SH-SY5Y (cell line): ENCODE data around the gene MIGA2.

Experiments used
- GATA2 ChIP-seq: IDR thresholded peaks from 2 replicates; pipeline ENCODE4 v1.6.1; 2011; ENCODE audit warnings: mild to moderate bottlenecking, low read depth, low read length
- GATA3 ChIP-seq: IDR thresholded peaks from 2 replicates; pipeline ENCODE4 v1.6.1; 2011; ENCODE audit warnings: low read depth, mild to moderate bottlenecking, low read length, moderate library complexity

DNA sequence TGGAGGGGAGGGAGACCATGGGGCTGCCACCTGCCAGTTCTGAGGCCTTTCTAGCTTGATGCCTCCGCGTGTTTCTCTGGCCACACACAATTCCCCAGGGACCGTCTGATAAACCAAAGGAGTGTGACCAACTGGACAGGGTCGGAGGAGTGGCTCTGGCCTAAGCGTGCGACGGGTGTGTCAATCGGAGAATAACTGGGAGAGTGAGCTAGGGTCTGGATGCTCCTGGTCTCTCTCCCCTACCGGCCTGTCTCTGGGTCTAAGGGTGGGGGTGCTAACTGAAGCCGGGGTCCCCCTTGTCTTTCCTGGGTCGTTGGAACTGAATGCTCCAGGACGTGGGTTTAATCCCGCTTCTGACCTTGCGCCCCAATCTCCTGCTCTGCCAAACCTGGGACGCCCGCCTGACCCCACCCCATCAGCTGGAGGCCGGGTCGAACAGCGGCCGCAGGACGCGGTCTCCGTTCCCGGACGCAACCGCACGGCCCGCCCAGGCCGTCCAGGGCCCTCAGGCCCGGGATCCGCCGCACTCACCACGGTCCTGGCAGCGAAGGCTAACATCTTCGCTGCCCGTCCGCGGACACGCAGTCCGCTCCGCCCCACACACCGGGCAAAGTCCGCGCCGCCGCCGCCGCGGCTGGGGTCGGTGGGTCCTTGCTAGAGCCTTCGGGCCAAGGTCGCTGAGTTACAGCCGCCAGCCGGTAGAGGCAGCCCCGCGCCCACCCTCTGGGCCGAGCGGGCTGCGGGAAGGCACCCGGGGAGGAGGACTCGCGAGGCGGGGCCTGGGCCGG, 73.7 kb downstream of the MIGA2 start:
- TF ChIP-seq GATA3 = no peak
- no peak for TF ChIP-seq GATA2
